Right renal pelvis (tissue), 4 donors: Measurements from ENCODE around the gene PI16. TPM values are rescaled to one million over a fixed set of nuclear protein-coding genes. Genes with fewer than 3 reads are reported as not detected.
A peak's percentile ranks its signal among the peaks of the same experiment; 100 is the strongest.
"Not testable (repeated sequence)": the region's sequence is repeated elsewhere in the genome, so short reads cannot be mapped to it uniquely, and the experiment has no call there.

Source experiments
- DNase-seq, 4 donors: peaks; one replicate each; pipeline ENCODE4 v3.0.0-alpha.2; 2013; ENCODE audit warnings: low read depth in 4 of 4, low spot score in 3 of 4, missing footprints in 1 of 4
- polyA plus RNA-seq, 4 donors: library from polyadenylated mRNA; unstranded; fragments of 120-200 nt; gene quantifications; one replicate each; pipeline ENCODE4 v1.2.1, GENCODE V29; 2013; ENCODE audit not compliant: insufficient read length in 4 of 4

PI16 gene
- polyA plus RNA-seq, 4 donors, result 1.8 to 9.7 (median 2.5) TPM

DNA sequence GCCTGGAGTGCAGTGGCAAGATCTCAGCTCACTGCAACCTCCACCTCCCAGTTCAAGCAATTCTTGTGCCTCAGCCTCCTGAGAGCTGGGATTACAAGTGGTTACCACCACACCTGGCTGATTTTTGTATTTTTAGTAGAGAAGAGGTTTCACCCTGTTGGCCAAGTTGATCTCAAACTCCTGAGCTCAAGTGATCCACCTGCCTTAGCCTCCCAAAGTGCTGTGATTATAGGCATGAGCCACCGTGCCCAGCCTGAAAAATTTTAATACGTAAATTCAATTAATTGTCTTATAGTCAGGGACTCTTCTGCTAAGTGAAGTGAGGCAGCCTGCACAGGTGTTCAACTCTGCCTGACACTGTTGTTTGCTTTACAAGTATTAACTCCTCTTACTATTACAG is 35.9 kb downstream of the PI16 start:
- DNase-seq, result not testable (repeated sequence)

DNA sequence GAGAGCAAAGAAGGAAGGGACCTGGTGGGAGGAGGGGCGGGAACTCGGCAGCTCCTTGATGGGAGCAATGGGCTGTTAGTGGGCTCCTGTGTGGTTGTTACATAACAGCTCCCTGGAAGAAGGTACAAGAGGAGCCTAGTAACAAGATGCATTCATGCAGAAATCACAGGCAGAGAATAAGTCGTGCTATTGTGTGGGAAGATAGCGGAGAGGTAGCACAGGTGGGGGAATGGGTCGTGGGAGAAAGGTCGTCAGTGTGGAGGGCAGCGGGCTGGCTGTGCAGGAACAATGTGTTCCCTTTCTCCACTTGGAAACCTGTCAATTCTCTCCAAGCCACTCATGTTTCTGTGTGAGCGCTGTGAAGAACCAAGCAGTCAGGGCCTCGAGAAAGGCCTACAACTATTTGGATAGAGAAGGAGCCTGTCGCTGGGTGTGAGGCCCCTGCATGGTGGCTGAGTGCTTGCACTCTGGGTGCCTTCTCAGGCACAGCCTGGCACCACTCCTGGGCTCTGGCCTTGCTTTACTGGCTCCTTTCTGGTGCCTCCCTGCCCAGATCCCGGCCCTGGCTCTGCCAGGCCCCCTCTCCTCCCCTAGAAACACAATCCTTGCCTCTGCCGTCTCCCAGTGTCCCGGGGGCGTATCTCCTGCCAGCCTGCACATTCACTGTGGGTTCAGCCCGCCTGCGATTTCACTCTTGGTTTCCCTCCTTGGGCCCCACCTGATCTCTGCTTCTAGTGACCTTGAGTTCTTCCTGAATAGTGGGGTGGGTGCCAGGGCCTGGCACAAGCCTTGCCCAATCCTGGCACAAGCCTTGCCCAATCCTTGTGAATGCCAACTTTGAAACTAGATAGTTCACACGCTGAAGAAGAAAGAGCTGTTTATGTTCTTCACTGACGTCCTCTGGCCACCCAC is 43.5 kb downstream of the PI16 start:
- no peak for DNase-seq

DNA sequence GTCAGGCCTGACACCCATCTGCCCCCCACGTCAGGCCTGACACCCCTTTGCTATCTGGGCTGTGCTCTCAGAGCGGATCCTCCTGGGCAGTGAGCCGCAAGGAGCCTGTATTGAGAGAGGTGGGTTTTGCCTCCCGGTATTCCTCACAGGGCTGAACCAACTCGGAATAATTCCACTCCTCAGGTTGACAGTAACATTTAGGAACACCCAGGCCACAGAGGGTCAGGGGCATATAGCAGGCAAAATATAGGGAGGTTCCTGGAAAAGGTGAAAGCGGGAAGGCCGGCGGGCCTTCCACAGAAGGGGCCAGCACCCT is 44.1 kb downstream of the PI16 start:
- DNase-seq, result no peak

DNA sequence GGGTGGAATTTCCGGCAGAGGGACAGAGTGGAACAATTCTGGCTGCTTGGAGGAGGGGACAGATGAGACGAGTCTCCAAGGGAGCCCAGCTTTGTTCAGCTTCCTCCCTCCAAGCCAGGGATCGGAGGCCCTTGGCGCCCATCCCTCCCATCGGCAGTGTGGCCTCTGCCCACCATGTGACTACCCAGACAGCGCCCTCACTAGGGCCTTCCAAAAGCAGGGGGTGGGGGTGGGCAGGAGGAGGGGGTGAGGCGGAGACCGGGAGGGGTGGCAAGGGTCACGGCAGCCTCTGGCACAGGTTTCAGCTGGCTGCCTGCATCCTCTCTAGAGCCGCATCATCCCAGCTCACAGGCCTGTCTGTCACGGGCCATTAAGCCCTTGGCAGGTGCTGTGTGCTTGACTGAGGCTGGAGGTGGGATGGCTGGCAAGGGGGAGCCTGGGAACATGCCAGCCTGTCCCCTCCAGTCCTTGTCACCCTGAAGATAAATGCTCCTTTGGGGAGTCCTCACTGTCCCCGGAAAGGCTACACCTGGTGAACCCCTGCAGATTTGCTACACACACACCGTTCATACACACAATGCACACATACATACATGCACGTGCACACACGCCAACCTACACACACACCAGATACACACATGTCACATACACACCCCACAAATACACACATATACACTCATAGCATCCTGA is 44.7 kb downstream of the PI16 start:
- DNase-seq, result peak in 3 of 4 donors; percentile 69 to 80 (median 77)

DNA sequence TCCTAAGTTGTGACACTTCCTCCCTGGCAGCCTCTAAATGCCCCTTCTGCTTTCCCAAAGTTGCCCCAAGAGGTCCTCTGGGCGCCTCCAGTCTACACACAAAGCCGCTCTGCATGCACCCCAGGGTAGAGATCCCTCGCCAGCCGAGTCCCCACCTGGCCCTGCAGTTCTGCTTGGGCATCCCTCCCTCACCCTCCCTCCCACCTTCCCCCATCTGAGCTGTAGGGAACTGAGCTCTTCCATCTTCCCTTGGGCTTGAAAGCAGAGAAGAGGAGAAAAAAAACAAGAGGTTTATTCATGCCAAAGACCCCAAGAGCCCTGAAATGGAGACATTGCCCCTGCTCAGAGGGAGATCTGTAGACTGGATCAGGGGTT is 45.2 kb downstream of the PI16 start:
- no peak for DNase-seq

DNA sequence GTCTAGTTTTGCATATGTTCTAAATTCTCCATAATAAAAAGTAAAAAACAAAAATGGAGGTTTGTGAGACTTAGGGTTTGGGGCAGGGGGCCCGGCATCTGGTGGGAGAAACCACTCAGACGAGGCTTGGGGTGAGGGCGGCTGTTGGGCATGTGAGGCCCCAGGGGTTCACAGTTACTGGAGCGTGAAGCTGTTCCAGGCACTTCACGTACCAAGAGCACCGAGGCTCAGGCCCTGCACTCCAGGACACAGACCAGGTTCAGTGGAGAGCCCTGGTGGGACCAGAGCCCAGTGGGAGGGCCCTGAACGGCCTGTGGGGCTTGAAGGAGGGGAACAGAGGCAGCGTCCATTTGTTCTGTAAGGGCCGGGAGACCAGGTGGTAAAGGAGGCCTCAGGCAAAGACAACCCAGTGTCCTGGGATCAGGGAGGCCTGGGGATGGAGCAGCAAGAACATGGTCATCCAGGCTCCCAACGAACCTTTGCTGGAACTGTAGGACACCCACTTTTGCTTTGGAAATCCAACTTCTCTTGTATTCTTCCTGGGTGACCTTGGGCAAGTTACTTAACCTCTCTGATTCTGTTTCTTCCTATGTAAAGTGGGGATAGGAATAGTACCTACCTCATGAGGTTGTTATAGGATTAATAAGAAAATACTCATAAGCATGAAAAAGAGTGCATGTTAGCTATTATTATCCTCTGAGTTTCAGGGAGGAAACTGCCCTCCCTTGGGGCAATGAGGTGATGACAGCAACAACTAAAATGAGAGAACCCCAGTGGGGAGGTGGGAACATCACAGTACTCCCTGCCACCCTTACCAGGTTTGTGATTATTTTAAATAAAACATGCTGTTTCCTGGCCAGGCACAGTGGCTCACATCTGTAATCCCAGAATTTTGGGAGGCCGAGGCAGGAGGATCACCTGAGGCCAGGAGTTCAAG is 49.8 kb downstream of the PI16 start:
- DNase-seq, result no peak

DNA sequence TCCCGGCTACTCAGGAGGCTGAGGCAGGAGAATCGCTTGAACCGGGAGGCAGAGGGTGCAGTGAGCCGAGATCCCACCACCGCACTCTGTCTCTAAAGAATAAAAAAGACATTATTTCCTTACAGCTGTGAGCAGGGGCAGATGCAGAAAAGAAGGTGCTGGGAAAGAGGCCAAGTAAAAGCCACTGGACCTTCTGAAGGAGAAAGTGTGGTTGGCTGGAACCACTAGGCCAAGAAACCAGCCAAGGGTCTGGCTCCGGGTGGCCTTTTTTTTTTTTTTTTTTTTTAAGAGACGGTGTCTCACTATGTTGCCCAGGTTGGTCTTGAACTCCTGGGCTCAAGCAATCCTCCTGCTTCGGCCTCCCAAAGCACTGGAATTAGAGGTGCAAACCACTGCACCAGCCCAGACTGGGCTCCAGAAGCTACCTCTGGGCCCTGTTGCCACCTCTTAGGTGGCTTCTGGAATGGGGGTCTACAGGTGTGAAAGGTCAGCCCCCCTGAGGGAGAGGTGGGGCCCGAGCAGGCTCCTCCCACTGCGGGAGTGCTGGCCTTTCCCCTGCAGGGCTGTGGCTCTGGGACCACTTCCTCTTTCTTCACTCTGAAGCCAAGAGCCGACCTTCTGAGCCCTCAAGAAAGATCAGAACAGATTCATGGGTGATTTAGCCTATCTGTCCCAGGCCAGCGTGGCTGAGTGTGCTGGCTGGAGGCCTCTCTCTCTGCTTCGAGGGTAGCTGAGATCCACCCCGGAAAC is 50.7 kb downstream of the PI16 start, which contains the start of gene FGD2:
Gene FGD2 (plus strand): TSS at position 595 of the 750 bp plus-strand sequence. CDS start 163 bp downstream, outside the sequence.
- no peak for DNase-seq

DNA sequence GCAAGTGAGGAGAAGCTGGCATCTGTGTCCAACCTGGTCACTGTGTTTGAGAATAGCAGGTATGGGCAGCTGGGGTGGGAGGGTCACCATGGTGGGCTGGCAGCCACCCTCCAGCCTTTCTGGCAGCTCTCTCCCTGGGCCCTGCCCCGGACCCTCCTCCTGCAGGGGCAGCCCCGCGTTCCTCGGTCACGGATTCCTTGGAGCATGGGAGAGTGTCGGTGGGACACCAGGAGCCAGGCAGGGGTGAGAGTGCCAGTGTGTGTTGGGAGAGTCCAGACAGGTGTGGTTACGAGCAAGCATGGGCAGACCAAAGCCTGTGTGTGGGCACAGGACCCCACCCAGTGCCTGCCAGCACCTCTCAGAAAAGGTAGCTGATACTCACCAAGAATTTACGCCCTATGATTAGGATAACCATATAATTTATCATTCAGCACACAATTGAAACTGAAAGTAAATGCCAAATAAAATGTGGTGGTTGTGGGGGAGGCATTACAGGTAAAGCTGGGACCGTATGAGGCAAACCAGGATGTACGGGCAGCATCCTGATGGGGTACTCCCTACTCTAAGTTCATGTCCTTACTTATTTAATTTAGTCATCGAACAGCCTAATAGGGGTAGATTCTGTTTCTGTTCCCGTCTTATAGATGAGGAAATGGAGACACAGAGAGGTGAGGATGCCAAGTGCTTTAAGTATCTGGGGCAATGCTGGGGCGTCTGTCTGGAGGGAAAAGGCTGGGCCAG is 51.5 kb downstream of the PI16 start:
- no peak for DNase-seq

DNA sequence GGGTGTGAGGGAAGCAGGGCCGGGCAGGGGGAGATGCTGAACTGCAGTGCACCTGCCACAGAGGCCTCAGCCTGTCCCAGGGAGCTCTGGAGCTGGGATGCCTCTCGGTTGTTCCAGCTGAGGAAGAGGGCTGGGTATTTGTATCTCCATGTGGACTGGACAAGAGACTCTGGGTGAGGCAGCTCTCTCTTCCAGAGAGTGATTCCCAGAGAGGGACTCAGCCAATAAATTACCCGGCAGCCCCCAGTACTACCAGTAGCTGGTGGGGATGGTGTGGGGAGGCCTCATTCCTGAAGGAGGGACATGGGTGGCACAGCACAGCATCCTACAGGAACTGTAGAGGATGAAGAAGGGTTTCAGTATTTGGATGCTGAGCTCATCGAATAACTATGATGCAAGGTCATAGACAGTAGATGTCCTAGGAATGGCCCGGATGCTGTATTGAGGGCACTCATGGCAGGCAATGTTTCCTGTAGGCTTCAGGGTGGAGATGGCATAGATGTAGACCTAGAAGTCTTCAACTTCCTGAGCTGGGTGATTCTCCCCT is 52.3 kb downstream of the PI16 start:
- no peak for DNase-seq

DNA sequence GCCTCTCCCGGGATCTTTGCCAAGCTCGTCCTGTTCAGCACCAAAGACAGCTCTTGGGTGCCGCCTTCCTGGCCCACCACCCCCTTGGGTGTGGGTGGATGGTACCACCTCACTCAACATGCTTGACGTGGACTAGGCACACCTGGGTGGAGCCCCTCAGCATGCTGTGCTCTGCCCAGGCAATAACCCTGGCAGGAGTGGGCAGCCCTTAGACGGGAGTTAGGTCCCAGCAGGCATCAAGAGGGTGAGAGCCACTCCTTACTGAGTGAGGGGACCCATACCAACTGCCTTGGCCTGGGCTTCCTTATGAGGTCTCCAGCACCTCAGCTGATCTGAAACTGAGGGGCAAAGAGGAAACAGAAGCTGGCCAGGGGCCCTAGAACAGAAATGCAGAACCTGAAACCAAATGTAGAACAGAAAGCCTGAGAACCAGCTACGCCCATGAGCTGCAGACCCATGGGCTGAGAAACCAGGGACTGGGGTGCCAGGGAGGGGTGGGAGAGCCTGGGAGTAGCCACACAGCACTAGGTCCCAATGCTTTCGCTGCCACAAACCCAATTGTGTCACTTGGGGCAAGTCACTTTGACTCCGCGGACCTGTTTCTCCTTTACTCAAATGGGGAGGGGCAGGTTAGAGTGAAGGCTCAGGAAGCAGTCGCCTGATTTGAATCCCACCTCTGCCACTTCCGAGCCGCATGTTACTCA is 53.0 kb downstream of the PI16 start:
- DNase-seq, result no peak

DNA sequence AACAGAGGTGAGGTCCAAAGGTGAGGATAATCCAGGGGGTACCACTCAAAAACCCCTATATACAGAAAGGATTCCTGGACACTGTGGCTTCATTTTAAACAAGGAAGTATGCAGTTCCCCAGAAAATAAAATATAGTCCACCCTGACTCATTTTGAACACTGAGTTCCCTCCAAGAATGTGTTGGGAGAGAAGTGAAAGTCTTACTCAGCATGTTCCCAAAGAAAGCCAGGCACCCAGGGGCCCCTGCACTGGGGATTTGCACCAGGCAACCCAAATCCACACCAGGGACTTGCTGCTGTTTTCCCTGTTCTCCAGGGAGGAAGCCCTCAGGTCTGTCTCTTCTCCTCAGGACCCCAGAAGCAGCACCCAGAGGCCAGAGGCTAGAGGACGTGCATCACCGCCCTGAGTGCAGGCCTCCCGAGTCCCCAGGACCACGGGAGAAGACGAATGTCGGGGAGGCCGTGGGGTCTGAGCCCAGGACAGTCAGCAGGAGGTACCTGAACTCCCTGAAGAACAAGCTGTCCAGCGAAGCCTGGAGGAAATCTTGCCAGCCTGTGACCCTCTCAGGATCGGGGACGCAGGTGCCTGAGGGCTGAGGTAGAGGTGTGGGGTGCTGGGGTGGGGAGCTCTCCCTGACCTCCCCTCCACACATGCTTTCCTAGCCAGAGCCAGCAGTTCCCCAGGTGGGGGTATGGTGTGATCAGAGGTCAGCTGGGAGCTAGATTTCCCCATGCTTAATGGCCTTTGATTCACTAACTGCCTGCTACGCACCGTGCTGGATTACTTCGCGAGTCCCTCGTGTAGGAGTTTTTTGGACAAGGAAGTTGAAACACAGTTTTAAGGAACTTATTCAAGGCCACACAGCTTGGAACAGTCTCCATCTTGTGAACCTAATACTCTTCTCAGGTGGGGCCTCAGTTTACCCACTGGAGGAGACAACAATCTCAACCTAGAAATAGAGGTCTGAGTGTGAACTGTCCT is 54.2 kb downstream of the PI16 start:
- DNase-seq, result no peak

DNA sequence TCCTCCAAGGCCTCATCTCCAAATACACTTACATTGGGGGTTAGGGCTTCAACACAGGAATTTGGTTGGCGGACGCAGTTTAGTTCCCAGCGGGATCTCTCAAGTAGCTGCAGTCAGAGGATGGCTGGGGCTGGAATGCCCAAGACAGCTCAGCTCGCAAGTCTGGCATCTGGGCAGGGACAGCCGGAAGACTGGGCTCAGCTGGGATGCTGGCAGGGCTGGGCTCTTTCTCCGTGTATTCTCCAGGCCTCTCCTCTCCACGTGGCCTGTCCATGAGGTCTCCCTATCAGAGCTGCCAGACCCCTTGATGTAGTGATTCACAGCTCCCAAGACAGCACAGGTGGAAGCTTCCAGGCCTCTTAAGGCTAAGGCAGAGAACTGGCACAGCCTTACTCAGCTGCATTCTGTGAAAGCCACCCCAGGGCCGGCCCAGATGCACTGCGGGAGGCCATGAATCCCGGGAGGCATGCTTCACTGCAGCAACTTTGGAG is 55.9 kb downstream of the PI16 start:
- no peak for DNase-seq

DNA sequence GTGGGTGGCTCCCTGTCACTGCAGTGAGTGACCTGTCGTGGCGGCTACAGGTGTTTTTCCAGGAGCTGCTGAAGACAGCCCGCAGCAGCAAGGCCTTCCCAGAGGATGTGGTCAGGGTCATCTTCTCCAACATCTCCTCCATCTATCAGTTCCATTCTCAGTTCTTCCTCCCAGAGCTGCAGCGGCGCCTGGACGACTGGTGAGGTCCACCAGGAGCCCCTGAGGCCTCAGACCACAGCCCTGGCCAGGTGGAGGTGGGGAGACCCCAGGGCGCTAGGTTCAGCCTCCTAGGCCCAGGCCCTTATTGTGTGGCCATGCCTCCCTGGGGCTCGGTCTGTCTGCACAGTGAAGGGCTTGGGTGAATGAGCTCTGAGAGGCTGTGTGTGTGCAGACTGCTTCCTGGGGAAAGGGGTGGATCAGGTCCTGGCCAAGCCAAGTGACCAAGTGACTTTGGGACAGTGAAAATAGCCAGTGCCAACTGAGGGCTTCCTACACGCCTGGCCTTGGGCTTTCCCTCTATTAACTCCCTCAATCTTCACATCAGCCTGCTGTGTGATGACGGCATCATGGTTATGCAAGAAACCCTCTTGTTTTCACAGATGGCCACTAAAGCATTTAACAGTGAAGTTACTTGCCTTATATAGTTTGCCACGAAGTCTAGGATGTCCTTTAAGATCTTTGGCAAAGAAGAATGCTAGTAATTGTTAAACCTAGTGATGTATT is 57.3 kb downstream of the PI16 start:
- no peak for DNase-seq

DNA sequence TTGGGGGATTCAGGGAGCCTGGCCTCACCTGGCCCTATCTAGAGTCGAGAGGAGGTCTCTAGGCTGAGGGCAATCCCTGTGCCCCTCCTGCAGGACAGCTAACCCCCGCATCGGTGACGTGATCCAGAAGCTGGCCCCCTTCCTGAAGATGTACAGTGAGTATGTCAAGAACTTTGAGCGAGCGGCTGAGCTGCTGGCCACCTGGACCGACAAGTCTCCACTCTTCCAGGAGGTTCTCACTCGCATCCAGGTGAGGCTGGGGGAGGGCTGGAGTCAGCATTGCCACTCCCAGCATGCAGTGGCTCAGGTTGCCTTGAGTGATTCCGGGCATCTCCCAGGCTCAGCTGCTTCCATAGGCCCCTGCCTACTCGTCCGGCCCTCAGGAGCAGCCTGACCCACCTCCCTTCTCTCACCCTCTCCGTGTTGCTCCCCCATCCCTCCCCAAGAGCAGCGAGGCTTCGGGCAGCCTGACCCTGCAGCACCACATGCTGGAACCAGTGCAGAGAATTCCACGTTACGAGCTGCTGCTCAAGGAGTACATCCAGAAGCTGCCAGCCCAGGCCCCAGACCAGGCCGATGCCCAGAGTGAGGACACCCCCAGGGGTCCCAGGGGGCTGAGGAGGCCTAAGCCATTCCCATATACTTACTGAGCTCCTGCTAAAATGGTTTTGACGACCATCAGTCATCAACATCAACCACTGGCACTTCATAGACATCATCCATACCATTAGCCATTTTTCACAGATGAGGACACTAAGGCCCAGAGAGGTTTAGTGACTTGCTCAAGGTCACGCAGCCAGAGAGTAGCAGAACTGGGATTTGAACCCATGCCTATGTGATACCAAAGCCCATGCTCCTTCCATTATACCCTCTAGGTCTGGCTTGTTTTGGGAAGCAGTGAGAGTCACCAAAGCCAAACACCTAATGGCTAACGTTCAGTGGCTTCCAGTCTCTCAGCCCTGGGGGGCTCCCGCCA is 59.3 kb downstream of the PI16 start:
- no peak for DNase-seq
